Measurements from ENCODE around the gene STPG4.

The STPG4 gene

DNA sequence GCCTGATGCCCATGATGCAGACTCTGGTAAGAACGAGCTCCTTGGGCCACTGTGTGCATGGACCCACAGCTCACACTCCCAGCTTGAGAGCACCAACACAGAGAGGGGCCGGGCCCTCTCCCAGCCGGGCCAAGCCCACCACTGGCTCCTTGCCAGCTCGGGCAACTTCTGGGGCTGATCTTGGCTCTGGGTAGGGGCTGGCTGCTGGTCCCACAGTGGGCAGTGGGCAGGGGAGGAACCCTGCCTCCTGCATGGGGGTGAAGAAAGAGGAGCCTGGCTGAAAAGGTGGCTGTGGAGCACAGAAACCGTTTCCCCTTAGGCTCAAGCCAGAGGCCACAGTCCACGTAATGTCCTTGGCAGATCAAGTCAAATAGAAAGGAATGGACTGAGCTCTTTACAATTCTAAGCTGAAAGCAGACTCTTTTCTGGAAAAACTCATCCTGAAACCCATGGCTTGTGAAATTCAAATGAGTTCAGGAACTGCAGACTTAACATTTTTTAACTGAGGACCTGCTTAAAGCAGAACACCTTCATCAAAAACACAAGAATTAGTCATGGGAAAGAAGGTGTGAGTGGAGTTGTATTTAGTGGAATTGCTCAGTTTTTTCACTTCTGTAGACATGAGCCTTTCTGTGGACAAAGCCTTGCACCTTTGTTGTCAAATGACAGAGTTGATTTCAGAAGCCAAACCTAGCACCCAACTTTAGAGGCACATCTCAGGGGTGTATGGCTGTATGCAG is 104.9 kb downstream of the STPG4 start:
- no peak for FAIRE-seq

DNA sequence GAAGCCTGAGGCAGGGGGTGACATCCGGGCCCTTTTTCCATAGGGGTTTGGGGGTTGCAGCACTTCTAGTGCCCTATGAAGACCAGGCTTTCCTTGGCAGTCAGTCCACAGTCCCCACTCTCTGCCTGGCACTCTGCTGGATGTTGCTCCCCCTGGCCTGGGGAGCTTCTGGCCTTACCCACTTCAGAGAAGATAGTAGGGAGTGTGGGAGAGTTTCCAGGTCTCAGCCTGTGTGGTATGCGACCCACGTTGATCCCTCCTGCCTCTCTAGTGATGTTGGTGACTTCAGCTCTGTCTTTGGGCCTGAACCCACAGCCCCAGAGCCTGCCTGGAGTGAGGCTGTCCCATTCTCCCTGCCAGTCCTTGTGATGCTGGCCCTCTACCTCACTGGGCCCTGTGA is 105.6 kb downstream of the STPG4 start:
- FAIRE-seq = no peak

DNA sequence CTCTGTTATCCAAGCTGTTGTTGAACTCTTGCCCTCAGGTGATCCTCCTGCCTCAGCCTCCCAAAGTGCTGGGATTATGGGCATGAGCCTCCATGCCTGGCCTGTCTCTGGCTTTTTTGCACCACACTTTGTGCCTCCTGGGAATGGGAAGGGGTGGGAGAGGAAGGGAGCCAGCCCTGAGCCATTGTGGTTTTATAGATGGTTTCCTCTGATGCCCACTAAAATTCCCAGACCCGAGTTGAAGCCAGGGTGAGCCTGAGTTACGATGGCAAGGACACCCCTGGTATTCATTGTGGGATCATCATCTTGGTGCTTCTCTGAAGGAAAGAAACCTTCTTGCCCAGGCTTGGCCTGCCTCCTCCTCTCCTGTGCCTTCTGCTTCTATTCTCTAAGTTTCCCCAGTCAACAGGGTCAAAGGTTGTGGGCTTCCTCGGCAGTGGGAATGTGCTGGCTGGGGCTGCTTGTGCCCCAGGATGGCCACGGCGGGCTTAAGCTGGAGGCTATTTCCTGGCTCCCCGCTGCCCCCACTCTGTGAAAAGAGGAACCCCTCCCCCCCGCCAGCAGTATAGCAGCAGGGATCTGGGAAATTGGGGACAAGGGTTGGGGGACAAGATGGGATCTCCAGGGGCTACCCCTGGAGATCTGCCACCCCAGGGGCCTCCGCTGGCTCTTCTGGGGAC is 106.2 kb downstream of the STPG4 start:
- no peak for FAIRE-seq

DNA sequence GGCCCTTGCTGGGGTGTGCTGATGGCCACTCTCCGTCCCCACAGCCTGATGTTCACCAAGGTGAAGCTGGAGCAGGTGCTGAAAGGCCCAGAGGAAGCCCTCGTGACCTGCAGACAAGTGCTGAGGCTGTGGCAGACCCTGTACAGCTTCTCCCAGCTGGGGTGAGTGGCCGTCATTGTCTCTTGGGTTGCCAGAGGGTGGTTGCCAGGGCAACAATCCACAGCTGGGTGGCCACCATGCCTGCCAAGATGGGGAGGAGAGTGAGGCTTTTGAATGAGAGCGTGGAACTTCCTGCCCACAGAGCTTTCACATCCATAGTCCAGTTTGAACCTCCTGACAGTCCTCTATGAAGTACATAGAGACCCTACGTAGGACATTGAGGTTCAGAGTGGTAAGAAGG is 108.8 kb downstream of the STPG4 start:
- FAIRE-seq = no peak

DNA sequence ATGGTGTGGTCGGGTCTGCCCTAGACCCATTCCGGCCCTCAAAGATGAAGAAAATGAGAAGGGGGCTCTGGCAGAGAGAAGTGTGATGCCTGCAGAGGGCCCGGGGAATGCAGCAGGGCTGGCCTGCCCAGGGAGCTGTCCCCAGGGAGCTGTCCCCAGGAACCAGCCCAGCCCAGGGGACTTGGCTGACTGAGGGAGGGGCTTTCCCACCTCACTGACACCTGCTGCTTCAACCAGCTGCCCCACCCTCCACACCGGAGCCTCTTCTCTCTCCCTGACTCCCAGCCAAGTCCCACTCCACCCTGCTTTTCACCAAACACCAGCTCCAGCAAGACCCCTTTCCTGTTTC is 111.2 kb downstream of the STPG4 start:
- no peak for FAIRE-seq

DNA sequence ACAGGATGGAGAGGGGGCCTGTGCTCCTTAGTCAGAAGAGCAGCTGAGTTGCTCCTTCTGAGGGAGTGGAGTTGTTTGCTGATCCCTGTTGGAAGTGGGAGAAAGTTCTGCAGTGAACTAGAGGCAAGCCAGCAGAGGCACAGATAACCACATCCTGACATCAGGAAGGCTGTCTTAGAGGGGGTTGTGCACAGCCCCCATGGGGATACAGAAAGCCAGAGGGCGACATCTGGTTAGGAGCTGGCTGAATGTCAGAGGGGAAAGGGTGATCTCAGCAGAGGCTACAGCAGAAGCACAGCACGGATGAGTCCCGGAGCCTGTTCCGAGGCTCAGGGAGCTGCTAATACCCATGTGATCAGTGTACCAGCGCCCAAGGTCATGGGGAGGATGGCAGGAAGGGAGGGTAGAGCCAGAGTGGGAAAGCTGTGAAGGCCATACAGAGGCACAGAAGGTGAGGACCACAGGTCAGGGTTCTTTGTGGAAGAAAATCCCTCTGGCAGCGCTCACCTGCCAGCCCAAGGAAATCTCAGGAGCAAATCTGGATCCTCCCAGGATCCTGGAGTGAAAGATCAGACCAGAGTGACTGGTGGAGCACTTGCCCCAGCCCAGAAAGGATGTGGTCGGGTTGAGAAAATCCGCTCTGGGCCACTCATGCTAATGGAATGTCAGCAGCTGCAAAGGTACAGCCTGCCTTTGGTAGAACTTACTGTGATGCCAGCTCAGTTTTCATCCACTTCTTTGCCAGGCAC is 111.8 kb downstream of the STPG4 start:
- FAIRE-seq = no peak

GRCh38 chr2:47041891-47042684 is 113.0 kb downstream of the STPG4 start:
- FAIRE-seq = no peak

GRCh38 chr2:47041063-47041462 is 114.0 kb downstream of the STPG4 start:
- no peak for FAIRE-seq

DNA sequence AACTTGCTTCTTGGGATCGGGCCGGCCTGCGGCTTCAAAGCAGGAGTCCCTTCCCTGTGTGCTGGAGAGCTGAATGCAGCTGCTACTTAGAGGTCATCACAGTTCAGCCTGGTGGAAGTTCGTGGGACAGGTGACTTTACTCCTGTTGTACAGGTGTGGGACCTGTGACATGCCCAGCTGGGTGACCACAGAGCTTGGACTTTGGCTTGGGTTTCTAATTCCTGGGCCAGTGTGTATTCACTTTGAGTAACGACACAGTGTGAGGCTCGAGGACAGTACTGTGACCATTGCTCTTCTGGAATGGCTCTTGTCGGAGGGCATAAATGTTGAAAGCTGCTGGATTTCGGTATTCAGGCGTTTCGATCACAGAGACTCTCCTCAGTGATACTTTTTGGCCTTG is 114.5 kb downstream of the STPG4 start:
- FAIRE-seq = no peak

DNA sequence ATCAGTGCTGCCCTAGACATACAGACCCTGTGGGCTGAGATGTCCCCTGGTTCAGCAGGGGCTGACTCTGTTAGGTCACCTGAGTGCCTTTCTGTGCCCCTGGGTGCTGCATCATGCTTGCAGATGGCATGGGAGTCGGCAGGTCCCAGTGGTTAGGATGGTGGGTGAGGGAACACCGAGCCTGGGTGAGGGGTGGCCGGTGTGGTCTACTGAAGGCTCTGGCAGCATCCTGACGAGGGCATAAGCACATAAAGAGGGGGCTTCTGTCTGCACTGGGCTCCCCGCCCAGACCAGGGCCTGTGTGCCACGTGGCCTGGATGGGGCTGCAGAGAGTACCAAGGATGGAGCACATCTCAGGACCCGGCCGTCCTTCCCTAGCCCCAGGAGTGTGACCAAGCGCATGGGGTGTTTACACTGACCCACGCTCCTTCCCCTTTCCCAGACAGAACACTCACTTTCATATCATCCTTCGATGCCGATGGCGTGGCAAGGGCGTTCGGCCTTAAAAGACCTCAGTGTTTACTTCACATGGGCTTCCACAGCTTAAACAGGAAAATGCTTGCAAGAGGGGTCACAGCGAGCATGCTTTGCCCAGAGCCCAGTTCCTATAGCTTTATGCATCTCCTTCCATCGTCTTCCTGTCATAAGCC is 115.1 kb downstream of the STPG4 start:
- FAIRE-seq = no peak

DNA sequence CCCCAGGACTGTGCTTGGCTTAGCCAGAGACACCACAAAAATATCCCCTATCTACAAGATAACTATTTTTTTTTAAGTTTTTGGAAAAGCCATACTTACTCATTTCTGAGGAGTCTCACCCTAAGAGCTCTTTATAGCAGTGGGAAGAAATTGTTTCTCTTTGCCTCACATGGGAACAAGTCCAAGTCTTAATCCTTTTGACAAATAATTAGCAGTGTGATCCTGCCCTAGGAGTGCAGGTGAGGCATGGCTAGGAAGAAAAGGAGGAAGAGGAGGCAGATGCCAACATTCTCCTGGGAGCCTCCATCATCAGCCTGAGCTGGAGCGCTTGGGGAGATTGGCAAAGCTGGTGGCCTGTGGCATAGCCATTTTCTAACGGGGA is 115.6 kb downstream of the STPG4 start:
- FAIRE-seq = no peak

DNA sequence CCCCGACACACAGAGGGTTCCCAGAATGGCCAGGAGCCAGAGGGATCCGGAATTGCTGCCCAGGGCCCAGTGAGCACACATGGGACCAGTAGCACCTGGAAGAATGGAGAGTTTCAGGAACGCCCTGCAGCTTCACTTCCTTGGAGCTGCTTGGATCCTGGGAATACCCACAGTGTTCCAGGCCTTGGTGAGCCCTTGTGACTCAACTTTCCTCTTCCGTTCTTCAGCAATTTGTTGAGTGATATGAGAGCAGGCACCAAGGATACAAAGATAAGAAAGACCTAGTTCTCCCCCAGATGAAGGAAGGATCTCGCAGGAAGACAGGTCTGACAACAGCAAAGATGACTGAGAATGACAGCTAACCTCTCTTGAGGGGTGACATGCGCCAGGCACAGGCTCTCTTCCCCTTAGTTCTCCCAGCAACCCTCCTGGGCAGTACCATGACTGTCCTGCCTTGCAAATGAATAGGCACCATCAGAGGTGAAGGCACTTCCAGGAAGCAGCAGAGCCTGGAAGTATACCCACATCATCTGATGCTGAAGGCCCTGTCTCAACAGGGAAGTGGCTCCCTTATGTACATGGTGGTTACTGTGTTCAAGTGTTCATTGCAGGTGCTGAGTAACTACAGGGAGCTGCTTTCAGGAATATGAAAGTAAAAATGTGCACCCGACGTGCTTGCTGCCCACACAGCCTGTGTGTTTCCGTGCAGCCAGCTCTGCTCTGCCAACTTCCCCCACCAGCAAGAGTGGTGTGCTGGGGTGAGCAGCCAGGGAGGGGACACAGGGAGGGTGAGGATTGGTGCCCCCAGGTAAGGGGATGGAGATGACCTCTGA is 116.2 kb downstream of the STPG4 start:
- FAIRE-seq = no peak

GRCh38 chr2:47037678-47038077 is 117.4 kb downstream of the STPG4 start:
- no peak for FAIRE-seq

Measured in TTC549 (cell line).